ENCODE measurements around the gene PRDM11.
"Not testable (repeated sequence)": the region's sequence is repeated elsewhere in the genome, so short reads cannot be mapped to it uniquely, and the experiment has no call there.

PRDM11 gene

GRCh38 chr11:45245218-45246045, 99.0 kb downstream of the PRDM11 start:
- Mint-ChIP-seq H3K9me3 (peaks cover 0 to 2% of the 10 kb centered on the region in 2 donors), H3K27ac (no peak overlapping the region), H3K4me1 (peaks cover 4 to 7% of the 10 kb centered on the region in 2 donors), H3K27me3 (peaks cover 15 to 19% of the 10 kb centered on the region in 2 donors), H3K4me3 (no peak overlapping the region), H3K36me3 (no peaks in the 10 kb centered on the region)
- DNase-seq (no peak), ATAC-seq (replicated peaks) (no peak)

GRCh38 chr11:45246241-45246640, 99.8 kb downstream of the PRDM11 start:
- ATAC-seq (replicated peaks) (no peak), DNase-seq (no peak)
- Mint-ChIP-seq H3K4me3 (no peak overlapping the region), H3K36me3 (no peaks in the 10 kb centered on the region), H3K4me1 (peaks cover 4 to 7% of the 10 kb centered on the region in 2 donors), H3K9me3 (peaks cover 0 to 2% of the 10 kb centered on the region in 2 donors), H3K27me3 (peaks cover 15 to 24% of the 10 kb centered on the region in 2 donors), H3K27ac (no peak overlapping the region)

- H3K4me3 Mint-ChIP-seq = no peak overlapping the region
- H3K4me1 Mint-ChIP-seq = peaks cover 4 to 7% of the 10 kb centered on the region in 2 donors
- H3K27ac Mint-ChIP-seq = no peak overlapping the region
- H3K27me3 Mint-ChIP-seq = peaks cover 19 to 32% of the 10 kb centered on the region in 2 donors
- no peak for ATAC-seq (replicated peaks)
- no peaks in the 10 kb centered on the region for H3K36me3 Mint-ChIP-seq
- peaks cover 0 to 2% of the 10 kb centered on the region in 2 donors for H3K9me3 Mint-ChIP-seq
- no peak for DNase-seq
These were observed 101.0 kb downstream of the PRDM11 start for GRCh38 chr11:45247433-45247832.

- H3K4me1 Mint-ChIP-seq = peaks cover 4 to 7% of the 10 kb centered on the region in 2 donors
- no peak for DNase-seq
- no peak overlapping the region for H3K4me3 Mint-ChIP-seq
- H3K27ac Mint-ChIP-seq = no peak overlapping the region
- peaks cover 0 to 2% of the 10 kb centered on the region in 2 donors for H3K9me3 Mint-ChIP-seq
- H3K36me3 Mint-ChIP-seq = no peaks in the 10 kb centered on the region
- H3K27me3 Mint-ChIP-seq = peaks cover 24 to 34% of the 10 kb centered on the region in 2 donors
- no peak for ATAC-seq (replicated peaks)
These were observed 102.1 kb downstream of the PRDM11 start for GRCh38 chr11:45248501-45249011.

- not testable (repeated sequence) for H3K4me3 Mint-ChIP-seq; DNase-seq; H3K9me3 Mint-ChIP-seq; H3K27ac Mint-ChIP-seq; ATAC-seq (replicated peaks); H3K4me1 Mint-ChIP-seq; H3K36me3 Mint-ChIP-seq
- H3K27me3 Mint-ChIP-seq = peaks cover 24 to 38% of the 10 kb centered on the region in 2 donors
These were observed 102.9 kb downstream of the PRDM11 start for GRCh38 chr11:45249372-45249771.

GRCh38 chr11:45250035-45250718, 103.7 kb downstream of the PRDM11 start:
- DNase-seq (no peak), ATAC-seq (replicated peaks) (peak; percentile 81 to 84)
- Mint-ChIP-seq H3K9me3 (peaks cover 0 to 2% of the 10 kb centered on the region in 2 donors), H3K27me3 (peaks cover 24 to 40% of the 10 kb centered on the region in 2 donors), H3K4me1 (peaks cover 4 to 7% of the 10 kb centered on the region in 2 donors), H3K4me3 (no peak overlapping the region), H3K36me3 (no peaks in the 10 kb centered on the region), H3K27ac (no peak overlapping the region)

GRCh38 chr11:45252134-45252856, 105.9 kb downstream of the PRDM11 start:
- ATAC-seq (replicated peaks) = peak; percentile 73 to 79
- peak; percentile 17 for DNase-seq
- H3K27ac Mint-ChIP-seq = no peak overlapping the region
- no peak overlapping the region for H3K4me3 Mint-ChIP-seq
- peaks cover 0 to 2% of the 10 kb centered on the region in 2 donors for H3K9me3 Mint-ChIP-seq
- H3K27me3 Mint-ChIP-seq = peaks cover 25 to 42% of the 10 kb centered on the region in 2 donors
- peaks cover 4 to 7% of the 10 kb centered on the region in 2 donors for H3K4me1 Mint-ChIP-seq
- H3K36me3 Mint-ChIP-seq = no peaks in the 10 kb centered on the region

- H3K4me3 Mint-ChIP-seq = no peak overlapping the region
- H3K27me3 Mint-ChIP-seq = peaks cover 21 to 37% of the 10 kb centered on the region in 2 donors
- H3K9me3 Mint-ChIP-seq = peaks cover 0 to 2% of the 10 kb centered on the region in 2 donors
- ATAC-seq (replicated peaks) (no peak), DNase-seq (no peak)
- H3K27ac Mint-ChIP-seq = no peak overlapping the region
- H3K4me1 Mint-ChIP-seq = peaks cover 4 to 7% of the 10 kb centered on the region in 2 donors
- H3K36me3 Mint-ChIP-seq = no peaks in the 10 kb centered on the region
These were observed 106.4 kb downstream of the PRDM11 start for GRCh38 chr11:45252877-45253276.

GRCh38 chr11:45253640-45254039, 107.2 kb downstream of the PRDM11 start:
- Mint-ChIP-seq H3K27me3 (peaks cover 26 to 43% of the 10 kb centered on the region in 2 donors), H3K4me3 (no peak overlapping the region), H3K27ac (no peak overlapping the region), H3K4me1 (peaks cover 4 to 7% of the 10 kb centered on the region in 2 donors), H3K36me3 (no peaks in the 10 kb centered on the region), H3K9me3 (peaks cover 0 to 2% of the 10 kb centered on the region in 2 donors)
- DNase-seq (no peak), ATAC-seq (replicated peaks) (no peak)

- DNase-seq = no peak
- Mint-ChIP-seq H3K27ac (no peak overlapping the region), H3K4me3 (no peak overlapping the region), H3K4me1 (peaks cover 4 to 7% of the 10 kb centered on the region in 2 donors), H3K27me3 (peaks cover 30 to 42% of the 10 kb centered on the region in 2 donors), H3K9me3 (no peaks in the 10 kb centered on the region), H3K36me3 (no peaks in the 10 kb centered on the region)
- no peak for ATAC-seq (replicated peaks)
These were observed 107.6 kb downstream of the PRDM11 start for GRCh38 chr11:45254070-45254469.

GRCh38 chr11:45258982-45259530, 112.6 kb downstream of the PRDM11 start:
- Mint-ChIP-seq H3K9me3 (no peaks in the 10 kb centered on the region), H3K27me3 (peaks cover 41 to 49% of the 10 kb centered on the region in 2 donors), H3K36me3 (no peaks in the 10 kb centered on the region), H3K4me1 (no peaks in the 10 kb centered on the region), H3K27ac (no peak overlapping the region), H3K4me3 (no peak overlapping the region)
- no peak for DNase-seq
- ATAC-seq (replicated peaks) = no peak

GRCh38 chr11:45259592-45259991, 113.2 kb downstream of the PRDM11 start:
- ATAC-seq (replicated peaks) (peak; percentile 52 to 60), DNase-seq (no peak)
- Mint-ChIP-seq H3K4me3 (no peak overlapping the region), H3K36me3 (no peaks in the 10 kb centered on the region), H3K27ac (no peak overlapping the region), H3K4me1 (no peaks in the 10 kb centered on the region), H3K27me3 (peaks cover 46 to 49% of the 10 kb centered on the region in 2 donors), H3K9me3 (peaks cover 0 to 1% of the 10 kb centered on the region in 2 donors)

- H3K27ac Mint-ChIP-seq = no peak overlapping the region
- no peaks in the 10 kb centered on the region for H3K4me1 Mint-ChIP-seq
- ATAC-seq (replicated peaks) (no peak), DNase-seq (no peak)
- peaks cover 0 to 1% of the 10 kb centered on the region in 2 donors for H3K9me3 Mint-ChIP-seq
- H3K36me3 Mint-ChIP-seq = no peaks in the 10 kb centered on the region
- H3K4me3 Mint-ChIP-seq = no peak overlapping the region
- H3K27me3 Mint-ChIP-seq = peaks cover 51 to 52% of the 10 kb centered on the region in 2 donors
These were observed 113.6 kb downstream of the PRDM11 start for GRCh38 chr11:45260071-45260470.

- Mint-ChIP-seq H3K27ac (no peak overlapping the region), H3K9me3 (peaks cover 0 to 1% of the 10 kb centered on the region in 2 donors), H3K27me3 (peaks cover 54 to 61% of the 10 kb centered on the region in 2 donors), H3K4me1 (no peaks in the 10 kb centered on the region), H3K36me3 (no peaks in the 10 kb centered on the region), H3K4me3 (no peak overlapping the region)
- no peak for ATAC-seq (replicated peaks)
- no peak for DNase-seq
These were observed 116.5 kb downstream of the PRDM11 start for GRCh38 chr11:45262900-45263299.
